ENCODE results near the gene CGB1. TPM values are rescaled to one million over a fixed set of nuclear protein-coding genes. Genes with fewer than 3 reads are reported as not detected.
"Not testable (repeated sequence)": the region's sequence is repeated elsewhere in the genome, so short reads cannot be mapped to it uniquely, and the experiment has no call there.

Gene CGB1
- polyA plus RNA-seq (2012; ENCODE audit: insufficient read depth, insufficient read length, low read depth), result 3.4 TPM

- peak; percentile 74 for TF ChIP-seq CTCF (IDR thresholded peaks at IDR 0.05; ENCODE audit: low read depth, low read length)
- H3K36me3 ChIP-seq, H3K27me3 ChIP-seq, H3K9me3 ChIP-seq, H3K4me1 ChIP-seq: not testable (repeated sequence)
- peak; percentile 87 for DNase-seq
- peak within 1 kb of the TSS; percentile 44 for H3K4me3 ChIP-seq (ENCODE audit: low read depth, low read length)
Observed at GRCh38 chr19:49036815-49037214, at the start of gene CGB1. Gene CGB1, minus strand, starts transcription at chr19:49036895. Its CDS starts 184 bp downstream, at chr19:49036711.

- Histone ChIP-seq H3K4me1 (peaks cover 3% of the 10 kb centered on the region), H3K9me3 (no peaks in the 10 kb centered on the region), H3K36me3 (peaks cover 45% of the 10 kb centered on the region), H3K27me3 (no peaks in the 10 kb centered on the region), H3K4me3 (ENCODE audit: low read depth, low read length) (peak overlapping the region; percentile 76)
- no peak for DNase-seq
- no peak for TF ChIP-seq CTCF (IDR thresholded peaks at IDR 0.05; ENCODE audit: low read depth, low read length)
Observed at GRCh38 chr19:49086296-49086695, 49.6 kb upstream of the CGB1 start.

- Histone ChIP-seq H3K36me3 (peaks cover 40% of the 10 kb centered on the region), H3K4me1 (peaks cover 3% of the 10 kb centered on the region), H3K4me3 (ENCODE audit: low read depth, low read length) (peak overlapping the region; percentile 76), H3K27me3 (no peaks in the 10 kb centered on the region), H3K9me3 (no peaks in the 10 kb centered on the region)
- TF ChIP-seq CTCF (IDR thresholded peaks at IDR 0.05; ENCODE audit: low read depth, low read length), result no peak
- no peak for DNase-seq
Observed at GRCh38 chr19:49085868-49086232, 49.2 kb upstream of the CGB1 start.

GRCh38 chr19:49085020-49085867 is 48.5 kb upstream of the CGB1 start, which contains the start of gene SNRNP70:
Gene SNRNP70, plus strand, starts transcription at chr19:49085451. Its CDS starts 964 bp downstream, at chr19:49086415.
- Histone ChIP-seq H3K4me3 (ENCODE audit: low read depth, low read length) (peak within 1 kb of the TSS; percentile 76), H3K9me3 (no peaks in the 10 kb centered on the region), H3K27me3 (no peaks in the 10 kb centered on the region), H3K36me3 (peaks cover 34% of the 10 kb centered on the region), H3K4me1 (peaks cover 3% of the 10 kb centered on the region)
- DNase-seq, result peak; percentile 100
- TF ChIP-seq CTCF (IDR thresholded peaks at IDR 0.05; ENCODE audit: low read depth, low read length), result no peak

- TF ChIP-seq CTCF (IDR thresholded peaks at IDR 0.05; ENCODE audit: low read depth, low read length), result no peak
- peaks cover 3% of the 10 kb centered on the region for H3K4me1 ChIP-seq
- H3K27me3 ChIP-seq, result no peaks in the 10 kb centered on the region
- peak overlapping the region; percentile 76 for H3K4me3 ChIP-seq (ENCODE audit: low read depth, low read length)
- H3K9me3 ChIP-seq, result no peaks in the 10 kb centered on the region
- no peak for DNase-seq
- H3K36me3 ChIP-seq, result peaks cover 29% of the 10 kb centered on the region
Observed at GRCh38 chr19:49084206-49085019, 47.7 kb upstream of the CGB1 start.
